HTR-8/SVneo (cell line): ENCODE measurements around the gene SLC9A7.

ENCODE experiments used
- DNase-seq: peaks from one replicate; pipeline ENCODE4 v3.0.0; 2011; ENCODE audit warnings: low spot score, mixed read lengths; ENCODE audit not compliant: insufficient read length
- FAIRE-seq: peaks from 2 replicates; lab custom pipeline; 2011; peaks lifted over from hg19 to GRCh38; lab: Jason Lieb, UNC

SLC9A7 gene

DNA sequence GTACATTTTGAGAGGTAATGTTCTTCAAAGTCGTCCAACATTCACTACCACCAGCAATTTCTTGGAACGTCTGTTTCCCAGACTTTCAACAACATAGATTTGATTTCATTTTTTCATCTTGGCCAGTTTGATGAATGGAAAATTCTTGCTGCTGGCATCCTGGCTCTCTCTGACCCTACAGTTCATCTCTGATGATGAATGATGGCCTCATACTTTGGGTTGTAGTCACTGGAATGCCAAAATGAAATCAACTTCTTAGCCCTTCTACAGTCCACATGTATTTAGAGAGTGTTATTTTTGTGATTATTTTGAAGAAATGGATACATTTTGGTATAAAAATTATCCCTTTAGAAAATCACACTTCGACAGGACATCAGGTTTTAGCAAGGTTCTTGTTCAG, 176.6 kb downstream of the SLC9A7 start:
- DNase-seq, result no peak
- no peak for FAIRE-seq

DNA sequence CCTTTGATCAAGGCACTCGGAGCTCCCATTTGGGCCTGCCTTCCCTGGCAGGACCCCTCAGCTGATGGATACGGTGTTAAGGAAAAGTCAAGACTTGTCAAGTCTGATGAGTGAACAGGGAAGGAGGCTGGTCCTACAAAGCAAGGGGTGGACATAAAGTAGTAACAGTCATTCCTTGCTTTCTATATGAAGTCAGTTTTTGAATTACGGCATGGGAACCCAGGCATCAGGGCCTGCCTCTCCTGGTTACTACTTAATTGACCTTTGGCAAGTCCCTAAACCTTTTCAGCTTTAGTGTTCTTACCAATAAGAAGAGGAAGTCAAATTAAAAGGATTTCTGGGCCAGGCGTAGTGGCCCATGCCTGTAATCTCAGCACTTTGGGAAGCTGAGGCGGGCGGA, 178.3 kb downstream of the SLC9A7 start:
- DNase-seq, result no peak
- FAIRE-seq, result no peak

DNA sequence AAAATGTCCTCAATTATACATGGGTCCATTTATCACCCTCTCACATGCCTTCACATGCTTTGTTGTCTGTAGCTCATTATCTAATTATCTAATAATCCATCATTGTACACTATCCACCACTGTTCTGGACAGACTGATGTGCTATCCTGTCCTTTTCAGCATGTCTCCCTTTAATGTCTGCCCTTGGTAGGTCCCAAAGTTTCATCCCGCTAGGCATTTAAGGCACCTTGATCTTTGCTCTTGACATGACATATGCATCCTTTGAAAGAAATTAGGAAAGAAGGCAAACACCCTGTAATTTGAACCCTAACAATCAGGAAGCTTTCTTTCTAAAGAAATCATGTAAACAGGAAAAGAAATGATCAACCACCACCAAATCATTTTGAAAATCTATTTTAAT, 179.7 kb downstream of the SLC9A7 start:
- no peak for DNase-seq
- FAIRE-seq, result no peak

DNA sequence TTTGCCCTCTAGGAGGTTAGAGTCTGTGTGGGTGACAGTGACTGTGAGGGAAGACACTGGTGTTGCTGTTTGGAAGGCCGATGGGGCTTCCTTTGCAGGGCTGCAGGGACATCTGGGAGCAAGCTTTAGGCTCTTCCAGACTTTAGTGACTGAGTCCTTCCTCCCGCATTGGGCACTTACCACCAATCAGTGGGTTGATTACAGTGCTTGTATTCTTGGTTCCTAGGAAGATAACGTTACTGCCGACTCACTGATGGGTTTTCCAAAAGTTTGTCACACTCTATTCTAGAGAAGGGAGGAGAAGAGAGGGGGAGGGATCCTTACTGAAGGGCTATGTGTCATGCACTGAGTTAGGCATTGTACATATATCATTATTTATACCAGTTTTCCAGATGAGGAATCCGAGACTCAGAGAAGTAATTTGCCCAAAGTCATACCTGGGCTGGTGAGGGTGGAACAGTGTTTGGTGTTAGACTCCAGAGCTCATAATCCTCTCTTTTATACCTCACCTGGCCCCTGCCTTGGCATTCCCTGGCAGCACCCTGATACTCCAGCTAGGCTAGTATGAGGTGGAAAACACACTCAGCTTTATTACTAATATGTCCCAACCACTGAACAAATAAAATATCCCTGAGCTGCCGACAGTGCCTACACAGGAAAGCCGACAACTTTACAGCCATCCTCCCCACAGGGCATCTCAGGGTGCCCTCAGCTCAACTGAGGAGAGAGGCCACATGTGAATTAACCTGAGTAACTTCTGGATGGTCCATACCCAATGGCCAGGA, 181.5 kb downstream of the SLC9A7 start:
- DNase-seq (no peak), FAIRE-seq (no peak)

DNA sequence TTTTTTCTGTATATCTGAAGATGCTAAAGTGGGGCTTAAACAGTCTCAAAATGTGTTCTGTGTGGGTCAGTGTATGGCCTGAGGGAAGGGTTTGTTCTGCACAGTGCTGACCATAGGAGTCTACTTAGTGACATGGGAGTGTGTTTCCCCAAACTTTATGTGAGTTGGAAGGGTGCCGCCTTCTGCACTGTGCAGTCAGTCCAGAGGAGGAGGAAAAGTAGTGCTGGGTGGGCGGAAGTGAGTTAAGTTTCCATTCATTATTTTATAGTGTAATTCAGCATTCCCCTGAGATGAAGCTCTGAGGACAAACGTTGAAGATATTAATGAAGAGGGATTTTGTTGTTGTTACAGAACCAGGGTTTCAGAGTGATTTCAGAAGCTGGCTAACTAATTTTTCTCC, 182.5 kb downstream of the SLC9A7 start:
- no peak for FAIRE-seq
- no peak for DNase-seq

DNA sequence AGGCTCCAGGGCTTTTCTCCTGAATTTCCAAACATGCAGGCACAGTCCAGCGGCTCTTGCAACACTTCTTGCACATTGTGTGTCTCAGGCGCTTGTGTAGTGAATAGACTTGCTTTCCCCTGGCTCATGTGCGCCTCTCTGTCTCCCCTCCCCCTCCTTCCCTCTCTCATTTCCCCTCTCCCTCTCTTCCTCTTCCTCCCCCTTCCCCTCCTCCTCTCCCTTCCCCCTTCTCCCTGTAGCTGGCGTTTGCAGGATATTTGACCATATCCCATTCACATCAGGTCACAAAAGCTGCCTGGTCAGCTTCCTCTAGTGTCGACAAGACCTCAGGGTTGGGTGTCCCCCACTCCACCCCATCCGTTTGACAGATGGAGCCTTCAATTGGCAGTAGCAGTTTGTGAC, 182.9 kb downstream of the SLC9A7 start:
- no peak for DNase-seq
- FAIRE-seq, result no peak

DNA sequence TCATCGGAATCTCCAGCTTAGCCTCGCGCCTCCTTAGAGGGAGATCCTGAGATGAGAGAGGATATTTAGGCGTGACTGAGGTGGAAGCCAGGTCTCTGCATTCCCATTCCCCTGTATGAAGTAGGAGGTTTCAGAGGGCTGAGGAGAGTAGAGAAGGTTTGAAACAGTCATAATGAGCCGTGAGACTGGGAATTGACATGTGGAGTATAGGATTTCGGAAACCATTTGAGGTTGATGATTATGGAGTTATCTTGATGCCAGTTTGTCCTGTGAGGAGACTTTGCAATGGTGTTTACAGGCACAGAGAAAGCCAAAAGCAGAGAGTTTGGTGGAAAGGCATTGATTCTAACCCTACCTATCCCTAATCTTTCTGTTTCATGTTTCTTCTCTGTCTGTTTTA, 183.3 kb downstream of the SLC9A7 start:
- no peak for DNase-seq
- FAIRE-seq, result no peak

DNA sequence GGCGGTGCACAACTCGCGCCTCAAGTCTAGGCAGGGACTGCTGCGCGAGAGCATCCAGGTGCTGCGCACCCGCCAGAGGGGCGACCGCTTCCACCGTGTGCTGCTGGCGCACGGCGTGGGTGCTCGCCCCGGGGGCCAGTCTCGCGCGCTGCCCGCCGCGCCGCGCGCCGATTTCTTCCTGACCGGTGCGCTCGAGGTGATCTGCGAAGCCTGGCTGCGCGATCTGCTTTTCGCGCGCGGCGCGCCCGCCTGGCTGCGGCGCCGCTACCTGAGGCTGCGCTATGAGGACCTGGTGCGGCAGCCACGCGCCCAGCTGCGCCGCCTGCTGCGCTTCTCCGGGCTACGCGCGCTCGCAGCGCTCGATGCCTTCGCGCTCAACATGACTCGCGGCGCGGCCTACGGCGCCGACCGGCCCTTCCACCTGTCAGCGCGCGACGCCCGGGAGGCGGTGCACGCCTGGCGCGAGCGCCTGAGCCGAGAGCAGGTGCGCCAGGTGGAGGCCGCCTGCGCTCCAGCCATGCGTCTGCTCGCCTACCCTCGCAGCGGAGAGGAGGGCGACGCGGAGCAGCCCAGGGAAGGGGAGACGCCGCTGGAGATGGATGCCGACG, 184.0 kb downstream of the SLC9A7 start:
- DNase-seq (no peak), FAIRE-seq (no peak)

DNA sequence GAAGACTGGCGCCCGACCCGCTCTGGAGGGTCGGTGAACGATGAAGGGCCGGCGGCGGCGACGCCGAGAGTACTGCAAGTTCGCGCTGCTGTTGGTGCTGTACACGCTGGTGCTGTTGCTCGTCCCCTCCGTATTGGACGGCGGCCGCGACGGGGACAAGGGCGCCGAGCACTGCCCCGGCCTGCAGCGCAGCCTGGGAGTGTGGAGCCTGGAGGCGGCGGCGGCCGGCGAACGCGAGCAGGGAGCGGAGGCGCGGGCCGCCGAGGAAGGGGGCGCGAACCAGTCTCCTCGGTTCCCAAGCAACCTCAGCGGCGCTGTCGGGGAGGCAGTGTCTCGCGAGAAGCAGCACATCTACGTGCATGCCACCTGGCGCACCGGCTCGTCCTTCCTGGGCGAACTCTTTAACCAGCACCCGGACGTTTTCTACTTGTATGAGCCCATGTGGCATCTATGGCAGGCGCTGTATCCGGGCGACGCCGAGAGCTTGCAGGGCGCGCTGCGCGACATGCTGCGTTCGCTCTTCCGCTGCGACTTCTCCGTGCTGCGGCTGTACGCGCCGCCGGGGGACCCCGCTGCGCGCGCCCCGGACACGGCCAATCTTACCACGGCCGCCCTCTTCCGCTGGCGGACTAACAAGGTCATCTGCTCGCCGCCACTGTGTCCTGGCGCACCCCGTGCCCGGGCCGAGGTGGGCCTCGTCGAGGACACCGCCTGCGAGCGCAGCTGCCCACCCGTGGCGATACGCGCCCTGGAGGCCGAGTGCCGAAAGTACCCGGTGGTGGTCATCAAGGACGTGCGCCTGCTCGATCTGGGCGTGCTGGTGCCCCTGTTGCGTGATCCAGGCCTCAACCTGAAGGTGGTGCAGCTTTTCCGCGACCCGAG, 184.8 kb downstream of the SLC9A7 start:
- FAIRE-seq (no peak), DNase-seq (no peak)

DNA sequence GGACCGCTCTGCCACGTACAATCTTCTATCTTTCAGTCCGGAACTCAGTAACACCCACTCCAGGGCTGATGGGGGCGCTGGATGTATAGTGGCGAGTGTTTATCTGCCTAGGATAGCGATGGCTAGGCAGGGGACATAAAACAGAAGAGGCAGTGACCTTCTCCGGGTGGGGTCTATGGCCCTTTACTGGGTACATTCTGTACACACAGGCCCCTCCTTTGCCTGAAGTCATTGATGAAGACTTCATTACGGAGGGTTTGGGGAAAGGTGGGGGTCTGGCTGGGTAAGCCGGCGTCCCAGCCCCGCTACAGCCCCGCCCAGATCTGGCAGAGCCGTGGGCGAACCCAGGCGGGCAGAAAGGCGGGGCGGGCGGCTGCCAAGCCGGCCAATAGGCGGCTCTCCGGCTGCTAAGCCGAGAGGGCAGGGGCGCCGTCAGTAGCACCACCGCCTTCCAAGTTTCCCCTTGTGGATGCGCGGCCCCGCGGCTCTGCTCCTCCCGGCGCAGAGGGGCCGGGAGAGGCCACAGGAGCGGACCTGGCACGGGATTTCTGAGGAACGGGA, 185.5 kb downstream of the SLC9A7 start, which contains the start of gene CHST7:
Gene CHST7 (plus strand): TSS at position 435 of the 561 bp plus-strand sequence. CDS start 167 bp downstream, outside the sequence.
- DNase-seq (peak; percentile 41), FAIRE-seq (no peak)

DNA sequence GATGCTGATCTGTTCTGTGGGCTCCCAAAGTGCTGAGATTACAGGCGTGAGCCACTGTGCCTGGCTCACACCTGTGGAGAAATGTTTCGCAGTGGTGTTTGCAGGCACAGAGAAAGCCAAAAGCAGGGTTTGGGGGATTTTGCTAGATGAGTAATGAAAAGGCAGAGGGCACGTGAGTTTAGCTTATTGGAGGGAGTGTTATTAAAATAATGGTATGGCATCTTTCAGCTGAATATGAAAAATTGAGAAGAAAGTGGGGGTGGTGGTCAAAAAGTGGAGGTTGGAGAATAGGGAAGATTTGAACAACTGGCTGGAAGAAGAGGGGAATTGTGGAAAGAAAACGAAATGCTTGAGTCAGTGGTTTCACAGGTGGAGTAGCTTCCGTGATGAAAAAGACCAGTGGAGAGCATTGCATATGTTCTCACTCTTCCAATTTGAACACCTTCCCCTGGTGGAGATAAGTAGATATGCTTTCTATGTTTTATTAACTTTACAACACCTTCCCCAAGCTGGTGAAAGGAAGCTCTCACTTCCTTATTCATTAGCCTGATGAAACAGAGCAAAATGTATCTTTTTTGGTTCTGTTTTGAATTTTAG, 186.5 kb downstream of the SLC9A7 start:
- FAIRE-seq, result no peak
- no peak for DNase-seq

DNA sequence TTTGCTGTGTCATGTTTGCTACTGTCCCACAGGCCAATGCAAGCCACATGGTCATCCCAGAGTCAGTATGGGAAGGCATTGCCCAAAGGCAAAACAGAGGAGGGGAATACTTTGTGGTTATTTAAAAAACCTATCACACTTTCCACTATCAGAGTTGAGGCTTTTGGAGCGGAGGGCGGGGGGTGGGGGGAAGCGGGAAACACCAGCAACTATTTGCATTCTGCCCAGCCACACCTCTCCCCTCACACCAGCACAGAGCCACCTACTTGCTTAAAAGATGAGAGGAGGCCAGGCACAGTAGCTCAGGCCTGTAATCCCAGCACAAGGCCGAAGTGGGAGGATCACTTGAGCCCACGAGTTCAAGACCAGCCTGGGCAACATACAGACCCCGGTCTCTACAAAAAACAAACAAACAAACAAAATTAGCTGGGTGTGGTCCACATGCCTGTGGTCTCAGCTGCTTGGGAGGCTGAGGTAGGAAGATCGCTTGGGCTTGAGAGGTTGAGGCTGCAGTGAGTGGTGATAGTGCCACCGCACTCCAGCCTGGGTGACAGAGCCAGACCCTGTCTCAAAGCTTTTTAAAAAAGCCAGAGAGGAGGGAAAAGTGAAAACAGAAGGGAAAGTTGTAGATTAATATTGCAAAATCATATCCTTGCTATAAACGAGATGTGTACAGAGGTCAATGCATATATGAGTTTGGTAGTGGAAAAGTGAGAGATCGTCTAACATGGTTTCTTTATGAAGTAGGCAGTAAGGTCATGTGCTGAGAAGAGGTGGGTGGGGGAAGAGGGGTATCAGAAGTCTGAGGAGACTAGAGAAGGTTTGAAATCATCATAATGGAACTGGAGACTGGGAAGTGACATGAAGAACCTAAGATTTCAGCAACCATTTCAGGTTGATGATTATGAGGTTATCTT, 187.2 kb downstream of the SLC9A7 start:
- FAIRE-seq (no peak), DNase-seq (no peak)

DNA sequence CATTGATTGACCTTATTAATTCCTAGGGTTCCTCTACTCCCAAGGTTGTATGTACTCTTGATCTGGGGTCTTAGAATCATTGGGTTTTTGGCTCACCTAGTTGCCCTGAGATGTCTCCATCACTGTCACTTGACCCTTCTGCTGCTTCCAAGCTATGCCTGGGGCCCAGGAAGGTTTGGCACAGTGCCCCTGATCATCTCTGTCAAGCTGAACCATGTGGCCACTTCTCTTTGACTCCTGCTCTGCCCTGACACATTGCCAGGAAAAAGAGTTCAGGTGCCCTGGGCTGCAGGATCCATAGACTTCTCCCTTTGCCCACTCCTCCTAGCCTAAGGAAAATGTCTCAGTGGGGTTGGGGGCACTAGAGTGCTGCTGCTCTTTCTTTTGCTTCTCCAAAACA, 189.3 kb downstream of the SLC9A7 start:
- no peak for DNase-seq
- FAIRE-seq, result no peak

DNA sequence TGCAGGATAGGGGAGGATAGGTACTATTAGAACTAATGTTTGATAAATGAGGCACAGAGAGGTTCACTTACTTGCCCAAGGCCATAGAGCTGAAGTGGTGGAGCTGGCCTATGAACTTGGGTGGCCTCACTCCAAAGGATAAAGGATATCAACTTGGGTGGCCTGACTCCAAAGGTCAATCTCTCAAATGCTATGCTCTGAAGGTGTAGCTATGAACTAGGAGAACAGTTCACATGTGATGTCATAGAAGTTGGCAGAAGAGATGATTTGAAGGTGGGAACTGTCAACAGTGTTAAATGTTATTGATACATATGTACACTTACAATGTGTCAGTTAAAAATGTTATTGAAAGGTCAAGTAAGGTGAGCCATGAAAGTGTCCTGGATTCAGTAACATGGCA, 191.5 kb downstream of the SLC9A7 start:
- DNase-seq (no peak), FAIRE-seq (no peak)

DNA sequence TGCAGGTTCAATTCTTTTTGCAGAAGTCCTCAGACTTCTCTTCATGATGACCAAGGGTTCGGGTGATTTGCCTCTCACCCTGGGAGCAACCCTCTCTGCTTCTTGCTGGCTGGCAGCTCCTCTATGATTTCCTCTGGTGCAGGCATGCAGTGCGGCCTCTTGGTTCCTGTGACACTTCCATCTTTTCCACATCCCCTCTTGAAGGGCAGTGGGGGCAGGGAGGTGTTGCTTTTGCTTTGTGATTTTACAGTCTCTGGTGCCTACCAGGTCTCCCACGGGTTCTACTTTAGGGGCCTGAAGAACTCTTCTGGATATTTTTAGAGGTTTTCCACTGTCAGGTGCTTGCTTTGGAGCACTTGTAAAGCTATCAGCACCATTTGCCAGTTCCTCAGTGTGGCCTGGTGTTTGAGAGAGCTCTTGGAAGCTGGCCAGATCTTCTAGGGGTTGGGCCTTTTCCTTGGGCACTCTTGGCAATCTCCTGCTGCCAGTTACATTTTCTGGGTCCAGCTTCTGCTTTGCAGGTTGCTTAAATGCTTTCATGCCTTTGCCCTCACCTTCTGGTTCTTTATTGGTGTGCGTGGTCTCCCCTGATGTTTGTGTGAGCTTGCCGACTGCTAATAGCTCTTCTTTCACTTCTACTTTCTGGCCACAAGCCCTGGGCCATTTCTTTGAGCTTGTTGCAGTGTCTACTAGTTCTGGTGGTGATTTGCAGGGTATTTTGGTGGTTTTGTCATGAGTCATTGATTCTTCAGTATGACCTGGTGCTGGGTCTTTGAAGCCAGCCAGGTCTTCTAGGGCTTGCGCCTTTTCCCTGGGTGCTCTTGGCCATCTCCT, 196.9 kb downstream of the SLC9A7 start:
- FAIRE-seq (no peak), DNase-seq (no peak)

DNA sequence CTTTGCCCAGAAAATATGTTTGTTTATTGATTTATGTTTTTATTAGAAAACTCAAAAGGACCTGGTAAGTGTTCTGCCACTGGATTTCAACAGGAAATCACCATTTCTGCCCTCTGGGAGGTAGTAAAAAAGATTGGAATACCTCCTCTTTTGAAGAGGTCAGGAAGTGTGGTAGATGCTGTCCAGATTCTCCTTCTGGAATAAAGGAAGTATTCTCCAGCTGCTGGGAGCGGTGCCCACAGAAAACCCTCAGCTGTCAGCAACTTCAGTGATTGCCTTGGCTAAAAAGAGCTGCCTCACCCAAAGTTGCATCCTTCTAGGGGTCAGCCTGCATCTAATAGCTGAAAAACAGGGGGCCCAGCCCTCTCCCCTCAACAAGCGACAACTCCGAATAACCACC, 199.9 kb downstream of the SLC9A7 start:
- FAIRE-seq (no peak), DNase-seq (no peak)

DNA sequence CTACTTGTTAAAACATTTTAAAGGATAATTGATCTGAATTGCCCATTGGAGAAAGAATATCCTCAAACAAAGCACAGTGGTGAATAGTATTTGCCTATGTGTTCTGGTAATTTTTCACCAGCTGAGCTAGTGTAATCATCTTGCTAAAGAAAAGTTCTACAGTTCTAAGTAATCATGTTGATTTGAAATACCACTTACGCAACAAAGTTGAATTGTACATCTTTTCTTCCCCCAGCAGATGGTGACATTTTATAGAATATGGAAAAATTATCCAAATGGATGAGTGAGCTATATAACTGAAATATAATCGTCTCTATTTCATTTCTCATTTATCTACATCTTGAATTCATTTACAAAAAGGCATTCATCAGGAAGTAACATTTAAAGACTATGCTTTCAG, 204.0 kb downstream of the SLC9A7 start:
- no peak for DNase-seq
- FAIRE-seq, result no peak

DNA sequence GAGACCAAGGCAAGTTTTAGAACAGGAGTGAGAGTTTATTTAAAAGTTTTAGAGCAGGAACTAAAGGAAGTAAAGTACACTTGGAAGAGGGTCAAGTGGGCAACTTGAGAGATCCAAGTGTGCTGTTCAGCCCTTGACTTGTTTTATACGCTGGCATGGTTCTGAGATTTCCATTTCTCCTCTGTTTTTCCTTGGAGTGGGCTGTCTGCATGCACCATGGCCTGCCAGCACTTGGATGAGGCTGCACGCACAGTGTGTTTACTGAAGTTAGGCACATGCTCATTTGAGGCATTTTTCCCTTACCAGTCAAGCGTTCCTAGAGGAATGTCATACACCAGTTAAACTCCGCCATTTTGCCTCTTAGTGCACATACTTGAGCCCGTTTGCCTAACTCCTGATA, 205.0 kb downstream of the SLC9A7 start:
- FAIRE-seq (no peak), DNase-seq (no peak)
